NOMO-1 treated with dmso at 0.1 percent for 144 hours (cell line): ENCODE measurements around the gene MRPL52.
A peak's percentile ranks its signal among the peaks of the same experiment; 100 is the strongest.
"Not testable (repeated sequence)": the region's sequence is repeated elsewhere in the genome, so short reads cannot be mapped to it uniquely, and the experiment has no call there.

Experiments used
- DNase-seq: peaks from one replicate; lab custom pipeline; 2025; ENCODE audit not compliant: unreplicated experiment; lab: John Stamatoyannopoulos, UW

MRPL52 gene

DNA sequence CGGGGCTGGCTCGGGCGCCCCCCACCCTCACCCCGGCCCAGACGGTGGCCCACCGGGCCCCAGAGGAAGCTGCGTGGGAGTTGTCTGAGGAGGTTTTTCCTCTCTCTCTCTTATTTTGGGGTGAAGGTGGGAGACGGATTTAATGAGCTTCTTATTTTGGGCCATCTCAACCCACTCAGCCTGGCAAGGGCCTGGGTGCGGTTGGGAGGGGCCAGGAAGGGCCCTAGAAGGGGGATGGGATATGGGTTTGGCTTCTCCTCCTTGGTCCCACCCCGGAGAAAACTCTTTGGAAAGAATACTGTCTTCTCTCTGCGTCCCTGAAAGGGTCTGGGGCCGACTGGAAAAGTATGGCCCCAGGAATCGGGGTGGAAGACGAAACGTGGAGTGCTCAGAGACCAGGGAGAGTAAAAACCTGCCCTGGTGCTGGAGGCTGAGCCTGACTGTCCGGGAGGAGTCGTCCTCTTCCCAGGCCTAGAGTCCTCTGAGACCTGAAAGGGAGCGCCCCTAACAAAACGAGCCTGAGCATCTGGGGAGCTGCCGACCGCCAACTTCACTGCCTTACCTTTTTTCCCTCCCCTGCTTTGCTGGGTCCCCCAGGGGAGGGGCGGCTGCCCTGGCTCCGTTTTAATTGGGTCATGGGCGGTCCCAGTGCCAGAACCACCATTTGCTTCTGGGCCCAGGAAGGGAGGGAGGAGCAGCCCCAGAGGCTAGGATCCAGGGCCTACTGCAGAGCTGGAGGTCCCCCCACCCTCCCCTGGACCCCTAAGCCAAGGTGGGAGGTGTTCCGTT lies 8.3 kb downstream of the MRPL52 start:
- DNase-seq: no peak

DNA sequence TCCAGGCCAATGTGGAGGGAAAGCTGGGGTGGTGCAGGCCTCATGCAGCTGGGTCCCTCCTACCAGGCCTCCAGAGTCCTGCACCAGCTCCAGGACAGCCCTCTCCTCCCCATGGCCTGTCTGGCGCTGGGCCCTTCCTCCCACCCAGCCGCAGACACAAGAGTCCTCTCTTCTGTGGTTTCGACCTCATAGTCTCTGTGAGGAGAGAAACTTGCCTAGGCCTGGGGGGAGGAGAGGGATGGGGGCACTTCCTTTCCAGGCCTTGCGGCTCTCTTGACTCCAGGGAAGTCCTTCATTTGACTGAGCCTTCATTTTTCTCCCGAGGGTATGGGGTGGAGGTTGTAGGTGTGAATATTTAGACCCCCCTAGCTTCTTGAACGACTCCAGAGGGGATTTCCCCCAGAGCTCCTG lies 8.9 kb downstream of the MRPL52 start:
- no peak for DNase-seq

GRCh38 chr14:22839159-22839779 lies 9.6 kb downstream of the MRPL52 start:
- DNase-seq: no peak

DNA sequence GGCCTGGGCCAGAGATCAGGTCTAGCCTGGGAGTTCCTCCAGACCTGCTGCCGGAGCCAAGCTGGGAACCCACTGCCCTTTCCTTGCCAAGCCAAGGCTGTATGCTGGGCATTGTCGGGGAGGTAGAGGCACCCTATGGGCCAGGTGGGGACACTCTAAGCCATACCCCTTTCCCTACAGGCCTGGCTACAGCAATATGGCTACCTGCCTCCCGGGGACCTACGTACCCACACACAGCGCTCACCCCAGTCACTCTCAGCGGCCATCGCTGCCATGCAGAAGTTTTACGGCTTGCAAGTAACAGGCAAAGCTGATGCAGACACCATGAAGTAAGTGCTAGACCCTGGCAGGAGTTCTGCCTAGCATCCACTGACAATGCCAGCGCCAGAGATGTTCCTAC lies 11.6 kb downstream of the MRPL52 start:
- DNase-seq: no peak

GRCh38 chr14:22841769-22842168 lies 12.1 kb downstream of the MRPL52 start:
- no peak for DNase-seq

DNA sequence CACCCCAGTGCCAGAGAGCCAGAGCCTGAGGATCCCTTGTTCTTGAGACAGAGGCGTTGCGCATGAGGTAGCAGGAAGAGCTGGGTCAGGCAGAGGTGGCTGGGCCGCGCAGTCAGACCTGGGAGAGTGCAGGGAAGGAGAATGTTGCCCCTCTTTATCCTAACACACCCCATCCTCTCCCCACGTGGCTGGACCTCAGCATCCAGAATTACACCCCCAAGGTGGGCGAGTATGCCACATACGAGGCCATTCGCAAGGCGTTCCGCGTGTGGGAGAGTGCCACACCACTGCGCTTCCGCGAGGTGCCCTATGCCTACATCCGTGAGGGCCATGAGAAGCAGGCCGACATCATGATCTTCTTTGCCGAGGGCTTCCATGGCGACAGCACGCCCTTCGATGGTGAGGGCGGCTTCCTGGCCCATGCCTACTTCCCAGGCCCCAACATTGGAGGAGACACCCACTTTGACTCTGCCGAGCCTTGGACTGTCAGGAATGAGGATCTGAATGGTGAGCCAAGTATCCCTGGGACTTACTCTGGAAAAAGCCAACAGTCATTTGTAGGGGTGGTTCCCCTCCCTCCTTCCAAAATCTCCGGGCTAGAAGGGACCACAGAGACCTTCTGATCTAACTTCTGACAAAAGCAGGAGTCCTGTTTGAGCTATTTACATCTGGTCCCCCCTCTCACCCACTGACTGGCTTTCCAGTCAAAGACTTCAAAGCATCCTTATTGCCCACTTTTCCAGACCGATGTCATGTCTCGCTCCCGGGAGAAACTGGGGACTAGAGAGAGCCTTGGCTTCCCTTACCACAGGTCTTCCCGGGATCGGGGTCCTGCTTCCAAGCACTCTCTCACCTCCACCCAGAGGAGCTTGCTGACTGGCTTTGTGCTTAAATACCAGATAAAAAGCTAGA lies 12.8 kb downstream of the MRPL52 start:
- no peak for DNase-seq

DNA sequence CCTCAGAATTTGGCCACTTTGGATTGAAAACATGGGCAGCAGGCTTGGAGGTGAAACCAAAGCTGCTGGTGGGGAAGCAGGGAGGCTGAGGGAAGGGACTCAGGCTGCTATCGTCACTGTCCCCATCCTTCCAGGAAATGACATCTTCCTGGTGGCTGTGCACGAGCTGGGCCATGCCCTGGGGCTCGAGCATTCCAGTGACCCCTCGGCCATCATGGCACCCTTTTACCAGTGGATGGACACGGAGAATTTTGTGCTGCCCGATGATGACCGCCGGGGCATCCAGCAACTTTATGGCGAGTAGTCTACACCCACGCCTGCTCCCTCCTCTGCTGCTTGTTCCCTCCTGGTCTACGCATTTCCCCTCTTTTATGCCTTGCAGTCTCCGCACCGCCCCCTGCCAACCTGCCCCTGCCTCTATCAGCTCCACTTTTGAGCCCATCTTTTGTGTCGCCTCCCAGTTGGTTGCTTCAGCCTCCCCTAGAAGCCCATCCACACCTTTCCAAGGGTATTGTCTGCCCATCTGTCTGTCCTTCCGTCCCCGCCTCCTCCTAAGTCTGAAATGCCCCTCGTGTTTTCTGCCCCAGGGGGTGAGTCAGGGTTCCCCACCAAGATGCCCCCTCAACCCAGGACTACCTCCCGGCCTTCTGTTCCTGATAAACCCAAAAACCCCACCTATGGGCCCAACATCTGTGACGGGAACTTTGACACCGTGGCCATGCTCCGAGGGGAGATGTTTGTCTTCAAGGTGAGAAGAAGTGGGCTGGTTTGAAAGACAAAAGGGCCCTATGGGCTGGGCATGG lies 13.6 kb downstream of the MRPL52 start:
- no peak for DNase-seq

- no peak for DNase-seq
These were observed 14.8 kb downstream of the MRPL52 start for GRCh38 chr14:22844221-22845102.

DNA sequence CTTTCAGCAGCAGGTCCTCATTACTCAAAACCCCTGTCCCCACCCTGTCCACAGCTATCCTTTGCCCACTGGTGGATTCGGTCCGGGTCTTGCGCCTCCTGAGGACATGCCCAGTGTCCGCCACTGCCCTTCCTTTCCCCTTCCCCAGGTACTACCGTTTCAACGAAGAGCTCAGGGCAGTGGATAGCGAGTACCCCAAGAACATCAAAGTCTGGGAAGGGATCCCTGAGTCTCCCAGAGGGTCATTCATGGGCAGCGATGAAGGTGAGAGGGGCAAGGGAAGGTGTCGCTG lies 15.4 kb downstream of the MRPL52 start:
- DNase-seq: no peak

- DNase-seq: no peak
These were observed 16.3 kb downstream of the MRPL52 start for GRCh38 chr14:22845821-22846625.

DNA sequence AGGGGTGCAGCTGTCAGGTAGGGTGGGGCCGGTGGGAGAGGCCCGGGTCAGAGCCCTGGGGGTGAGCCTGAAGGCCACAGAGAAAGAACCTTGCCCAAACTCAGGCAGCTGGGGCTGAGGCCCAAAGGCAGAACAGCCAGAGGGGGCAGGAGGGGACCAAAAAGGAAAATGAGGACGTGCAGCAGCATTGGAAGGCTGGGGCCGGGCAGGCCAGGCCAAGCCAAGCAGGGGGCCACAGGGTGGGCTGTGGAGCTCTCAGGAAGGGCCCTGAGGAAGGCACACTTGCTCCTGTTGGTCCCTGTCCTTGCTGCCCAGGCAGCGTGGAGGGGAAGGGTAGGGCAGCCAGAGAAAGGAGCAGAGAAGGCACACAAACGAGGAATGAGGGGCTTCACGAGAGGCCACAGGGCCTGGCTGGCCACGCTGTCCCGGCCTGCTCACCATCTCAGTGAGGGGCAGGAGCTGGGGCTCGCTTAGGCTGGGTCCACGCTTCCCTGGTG lies 17.2 kb downstream of the MRPL52 start:
- no peak for DNase-seq

GRCh38 chr14:22847661-22848341 lies 18.1 kb downstream of the MRPL52 start:
- no peak for DNase-seq

DNA sequence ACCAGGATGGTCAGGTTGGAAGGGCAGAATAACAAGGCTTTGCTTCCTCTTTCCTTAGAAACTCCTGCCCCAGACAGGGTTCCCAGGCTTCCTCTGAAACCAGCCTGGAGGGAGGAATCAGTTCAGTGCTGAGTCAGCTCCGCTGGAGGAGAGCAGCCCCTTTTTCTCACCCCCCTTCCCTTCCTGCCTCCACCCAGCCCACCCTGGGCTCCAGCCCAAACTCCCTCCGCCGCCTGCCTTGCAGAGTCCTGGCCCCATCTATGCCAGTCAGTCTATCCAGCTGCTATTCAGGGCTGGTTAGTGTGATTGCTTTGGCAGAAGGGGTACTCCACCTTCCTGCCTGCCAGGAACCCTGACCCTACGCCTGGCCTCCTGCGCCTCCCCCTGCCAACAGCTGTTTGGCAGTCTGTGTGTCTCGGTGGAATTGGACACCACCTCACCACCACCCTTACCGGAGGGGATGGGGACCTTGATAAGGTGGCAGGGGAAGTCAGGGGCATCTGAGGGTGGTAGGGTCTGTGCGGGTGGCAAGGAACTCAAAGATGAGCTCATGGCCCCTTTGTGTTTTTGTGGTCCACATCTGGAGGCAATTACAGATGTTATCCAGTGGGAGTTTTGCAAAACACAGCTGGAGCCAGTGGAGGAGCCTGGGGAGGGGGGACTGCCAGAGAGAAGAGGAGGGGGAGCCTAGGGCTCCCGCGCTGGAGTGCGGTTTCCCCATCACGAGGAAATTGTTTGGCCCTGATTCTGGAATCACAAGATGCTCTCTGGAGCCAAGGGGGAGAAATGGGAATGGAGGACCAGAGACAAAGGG lies 18.9 kb downstream of the MRPL52 start:
- no peak for DNase-seq

- DNase-seq: no peak
These were observed 19.6 kb downstream of the MRPL52 start for GRCh38 chr14:22849212-22849819.

DNA sequence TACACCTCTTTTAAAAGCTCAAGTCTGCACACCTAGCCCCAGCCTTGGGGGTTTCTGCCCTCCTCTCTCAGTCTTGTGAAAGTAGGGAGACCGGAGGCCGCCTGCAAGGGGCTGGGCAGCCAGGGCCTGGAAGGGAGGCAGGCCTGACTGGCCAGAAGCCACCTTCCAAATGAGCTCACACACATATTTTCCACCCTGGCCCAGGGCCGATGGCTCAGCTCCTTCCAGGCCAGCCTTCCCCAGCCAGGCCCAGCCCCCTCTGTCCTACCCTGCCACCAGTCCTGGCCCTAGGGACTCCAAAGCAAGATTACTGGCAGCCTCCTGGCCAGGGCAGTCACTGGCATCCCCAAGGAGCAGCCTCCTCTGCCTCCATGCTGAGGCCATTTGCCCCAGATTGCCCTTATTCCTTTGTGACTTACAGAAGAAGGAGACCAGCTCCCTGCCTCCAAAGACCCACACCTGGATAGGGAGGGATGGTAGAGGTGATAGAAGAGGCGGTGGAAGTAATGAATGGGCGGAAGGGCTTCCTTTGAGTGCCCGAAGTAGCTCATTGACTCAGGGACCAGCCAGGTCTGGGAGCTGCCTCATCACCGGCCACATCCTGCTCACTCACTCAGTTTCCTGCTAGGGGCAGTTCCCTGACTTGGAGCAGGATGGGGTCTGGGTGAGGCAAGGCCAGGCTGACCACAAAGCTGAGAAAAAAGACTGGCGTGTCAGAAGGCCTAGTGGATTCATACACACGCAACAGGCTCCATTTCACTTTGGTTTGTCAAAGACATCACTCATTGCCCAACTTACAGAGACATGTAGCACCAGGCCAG lies 21.5 kb downstream of the MRPL52 start:
- DNase-seq: peak; percentile 50

DNA sequence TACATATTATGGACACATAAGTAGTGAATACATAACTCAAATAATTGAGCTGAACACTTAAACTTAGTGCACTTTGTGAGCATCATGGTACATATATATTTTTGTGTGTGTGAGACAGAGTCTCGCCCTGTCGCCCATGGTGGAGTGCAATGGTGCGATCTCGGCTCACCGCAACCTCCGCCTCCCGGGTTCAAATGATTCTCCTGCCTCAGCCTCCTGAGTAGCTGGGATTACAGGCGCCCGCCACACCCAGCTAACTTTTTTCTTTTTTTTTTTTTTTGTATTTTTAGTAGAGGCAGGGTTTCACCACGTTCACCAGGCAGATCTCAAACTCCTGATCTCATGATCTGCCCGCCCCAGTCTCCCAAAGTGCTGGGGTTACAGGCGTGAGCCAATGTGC lies 22.5 kb downstream of the MRPL52 start:
- not testable (repeated sequence) for DNase-seq

DNA sequence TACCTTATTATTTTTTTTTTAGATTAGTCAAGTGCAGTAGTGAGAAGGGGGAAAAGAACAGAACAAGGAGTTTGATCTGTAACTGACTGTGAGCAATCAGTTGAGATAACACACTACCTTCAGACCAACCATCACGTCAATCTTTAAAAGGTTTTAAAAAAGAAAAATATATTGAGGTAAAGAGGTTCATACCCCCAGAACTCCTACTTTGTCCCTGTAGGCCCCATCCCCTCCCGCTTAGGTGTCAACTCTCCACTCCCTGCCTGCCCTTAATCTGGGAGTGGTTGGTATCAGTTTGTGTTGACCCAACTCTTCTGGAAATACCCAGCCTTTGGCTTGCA lies 22.9 kb downstream of the MRPL52 start:
- no peak for DNase-seq
